ELF-1 (cell line): Measurements from ENCODE around the gene SAMD4A.

Experiments used
- DNase-seq: peaks from one replicate; pipeline ENCODE4 v3.0.0-alpha.2; 2016; ENCODE audit warnings: low read depth, low spot score

SAMD4A gene

DNA sequence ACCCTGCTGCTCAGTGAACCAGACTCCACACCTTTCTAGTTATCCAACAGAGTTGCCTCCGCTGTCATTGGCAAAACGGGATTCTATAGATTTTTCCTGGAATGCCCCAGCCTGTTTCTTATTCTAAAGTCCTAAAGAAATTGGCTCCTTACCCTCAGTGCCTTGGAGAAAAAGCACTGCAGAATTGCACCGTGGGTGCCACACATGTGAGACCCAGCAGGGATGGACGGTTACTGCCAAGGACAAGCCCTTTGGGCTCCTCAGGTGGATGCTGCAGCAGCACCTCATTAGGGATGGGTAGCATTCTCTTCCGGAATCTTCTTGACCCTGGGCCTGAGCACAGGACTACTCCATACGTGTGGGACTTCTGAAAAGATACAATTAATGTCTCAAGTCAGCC, 214.2 kb downstream of the SAMD4A start:
- no peak for DNase-seq

DNA sequence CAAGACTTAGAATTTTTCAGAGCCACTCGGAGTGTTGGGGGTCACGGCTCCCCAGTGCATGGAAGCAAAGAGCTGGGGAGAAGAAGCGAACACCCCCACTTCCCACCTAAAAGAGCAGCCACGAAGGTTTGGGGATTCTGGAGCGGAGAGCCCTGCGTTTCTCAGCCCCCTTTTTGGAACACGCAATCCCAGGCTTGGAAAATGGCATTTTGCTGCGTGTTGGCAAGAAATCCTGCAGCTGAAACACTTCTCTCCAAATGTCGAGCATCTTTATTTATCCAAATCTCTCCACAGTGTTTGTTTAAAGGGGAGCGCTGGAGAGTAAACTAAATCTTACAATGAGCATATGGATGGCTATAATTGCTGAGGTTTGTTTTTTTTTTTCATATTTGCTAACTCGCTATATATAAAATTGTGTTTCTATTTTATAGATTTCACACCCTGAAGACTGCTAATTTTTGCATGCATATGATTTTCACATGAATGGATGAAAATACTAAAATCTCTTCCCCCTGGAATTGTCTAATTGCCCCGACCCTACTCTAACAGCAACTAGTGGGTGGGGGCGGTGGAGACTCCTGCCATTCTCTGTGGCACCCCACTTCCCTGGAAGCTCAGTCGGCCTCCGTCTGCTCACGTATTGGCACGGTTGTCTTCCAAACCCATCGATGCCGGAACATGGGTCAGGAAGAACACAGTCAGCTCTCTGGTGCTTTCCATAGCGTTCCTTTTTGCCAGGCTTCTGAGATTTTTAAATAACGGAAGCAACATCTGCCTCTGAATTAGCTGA, 215.2 kb downstream of the SAMD4A start:
- no peak for DNase-seq

DNA sequence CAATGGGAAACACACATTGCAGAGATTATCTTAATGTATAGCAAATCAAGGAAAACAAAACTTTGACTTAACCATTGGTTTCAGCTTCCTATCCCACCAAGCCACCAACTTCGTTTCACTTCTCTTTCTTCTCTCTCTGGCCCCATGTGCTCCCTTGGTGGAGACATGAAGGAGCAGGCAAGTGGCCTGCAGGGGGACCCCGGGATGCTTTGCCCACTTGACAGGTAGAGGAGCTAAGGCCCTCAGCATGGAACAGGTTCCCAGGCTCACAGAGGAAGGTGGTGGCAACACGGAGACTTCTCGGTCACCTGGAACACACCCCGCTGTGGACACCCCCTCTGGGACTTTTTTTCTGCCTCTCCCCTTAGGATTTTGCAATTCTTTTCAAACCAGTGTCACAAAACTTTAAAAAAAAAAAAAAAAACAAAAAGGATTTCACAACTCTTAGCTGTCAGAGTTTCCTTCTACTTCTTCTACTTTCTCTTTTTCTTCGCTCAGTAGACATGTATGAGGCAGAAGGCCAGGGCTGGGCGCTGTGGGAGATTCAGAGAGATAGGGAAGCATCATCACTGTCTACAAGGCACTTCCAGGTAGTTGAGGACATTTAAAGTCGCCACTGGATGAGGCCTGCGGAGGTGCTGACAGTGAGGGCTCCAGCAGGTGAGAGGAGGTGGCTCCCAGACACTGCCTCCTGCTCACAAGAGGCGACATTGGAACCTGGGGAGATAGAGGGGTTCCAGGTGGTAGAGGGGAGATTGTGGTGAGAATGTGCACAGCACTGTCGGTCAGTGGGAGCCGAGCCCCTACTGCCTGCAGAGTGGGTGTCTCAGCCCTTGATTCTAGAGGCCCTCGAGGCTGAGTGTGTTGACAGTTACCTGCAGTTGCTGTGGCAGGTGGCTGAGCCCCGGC, 216.1 kb downstream of the SAMD4A start:
- DNase-seq, result peak; percentile 37

DNA sequence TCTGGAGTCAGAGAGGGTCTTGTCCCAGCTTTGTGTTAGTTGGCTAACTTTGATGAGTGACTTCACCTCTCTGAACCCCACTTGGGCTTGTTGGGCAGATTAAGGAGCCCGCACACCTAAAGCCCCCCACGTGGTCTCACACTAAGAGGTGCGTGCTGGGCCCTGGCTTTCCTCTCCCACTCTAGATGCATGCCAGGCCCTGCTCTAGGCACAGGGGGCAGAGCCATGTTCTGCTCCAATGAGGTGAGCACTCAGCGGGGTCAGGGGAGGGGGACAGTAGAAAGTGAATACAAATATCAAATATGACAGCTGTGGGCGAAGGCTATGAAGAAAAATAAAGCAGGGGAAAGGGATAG, 216.7 kb downstream of the SAMD4A start:
- no peak for DNase-seq

DNA sequence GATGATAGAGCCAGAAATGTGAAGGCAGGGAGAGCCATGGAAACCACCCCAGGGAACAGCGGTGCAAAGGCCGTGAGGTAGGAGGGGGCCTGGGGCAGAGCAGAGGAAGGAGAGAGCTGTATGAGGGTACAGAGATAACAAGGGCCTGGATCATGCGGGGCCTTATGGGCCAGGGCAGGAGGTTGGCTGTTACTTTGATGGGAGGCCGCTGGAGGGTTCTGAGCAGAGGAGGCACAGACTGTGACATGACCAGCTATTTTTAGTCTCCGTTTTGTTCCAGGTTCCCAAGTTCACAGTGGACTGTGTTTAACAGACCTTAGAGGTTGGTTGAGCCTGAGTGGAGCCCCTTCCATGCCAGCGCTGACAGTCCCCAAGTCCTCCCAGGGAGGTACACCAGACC, 217.1 kb downstream of the SAMD4A start:
- DNase-seq, result no peak

DNA sequence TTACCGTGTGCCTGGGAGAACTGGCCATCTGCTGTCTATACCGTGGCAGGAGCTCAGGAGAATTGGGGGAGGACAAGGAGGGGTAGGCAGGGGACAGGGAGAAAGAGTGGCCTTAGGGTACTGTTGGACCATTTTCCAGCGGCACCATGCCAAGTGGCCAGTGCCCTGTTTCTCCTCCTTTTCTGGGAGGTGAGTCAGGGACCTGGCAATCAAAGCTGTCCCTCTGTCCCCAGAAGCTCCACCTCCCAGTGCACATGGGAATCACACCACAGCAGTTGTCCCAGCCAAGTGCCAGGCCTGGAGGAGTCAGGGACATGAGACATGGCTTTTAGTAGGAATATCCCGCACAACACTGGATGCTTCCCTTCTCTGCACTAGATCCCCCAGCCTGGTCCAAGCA, 217.7 kb downstream of the SAMD4A start:
- DNase-seq, result no peak

DNA sequence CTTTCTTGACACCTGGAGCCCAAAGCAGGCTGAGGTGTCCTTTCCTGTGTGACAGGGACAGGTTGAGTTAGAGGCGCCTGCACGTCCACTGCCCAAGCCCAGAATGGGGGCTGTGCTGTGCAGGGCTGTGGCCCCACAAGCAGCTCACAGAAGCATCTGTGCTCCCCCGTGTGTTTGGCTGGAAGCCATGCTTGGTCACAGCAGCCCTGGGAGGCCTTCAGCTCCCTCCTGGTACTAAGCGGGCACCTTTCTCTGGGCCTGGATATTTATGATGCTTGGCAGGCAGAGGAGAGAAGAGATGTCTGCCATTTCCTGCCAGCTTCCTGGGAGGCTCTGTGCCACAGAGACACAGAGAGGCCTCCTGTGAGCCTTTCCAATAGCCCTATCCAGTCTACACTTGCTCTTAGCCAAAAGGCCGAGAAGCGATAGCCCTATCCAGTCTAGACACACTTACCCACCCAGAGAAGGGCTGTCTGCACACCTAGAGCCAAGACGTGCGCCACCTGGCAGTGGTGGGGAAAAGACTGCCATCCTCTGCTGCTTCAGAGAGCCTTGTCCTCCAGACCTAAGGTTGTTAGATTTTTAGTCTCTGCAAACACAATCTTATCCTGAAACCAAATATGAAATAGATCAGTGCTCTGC, 218.3 kb downstream of the SAMD4A start:
- no peak for DNase-seq

DNA sequence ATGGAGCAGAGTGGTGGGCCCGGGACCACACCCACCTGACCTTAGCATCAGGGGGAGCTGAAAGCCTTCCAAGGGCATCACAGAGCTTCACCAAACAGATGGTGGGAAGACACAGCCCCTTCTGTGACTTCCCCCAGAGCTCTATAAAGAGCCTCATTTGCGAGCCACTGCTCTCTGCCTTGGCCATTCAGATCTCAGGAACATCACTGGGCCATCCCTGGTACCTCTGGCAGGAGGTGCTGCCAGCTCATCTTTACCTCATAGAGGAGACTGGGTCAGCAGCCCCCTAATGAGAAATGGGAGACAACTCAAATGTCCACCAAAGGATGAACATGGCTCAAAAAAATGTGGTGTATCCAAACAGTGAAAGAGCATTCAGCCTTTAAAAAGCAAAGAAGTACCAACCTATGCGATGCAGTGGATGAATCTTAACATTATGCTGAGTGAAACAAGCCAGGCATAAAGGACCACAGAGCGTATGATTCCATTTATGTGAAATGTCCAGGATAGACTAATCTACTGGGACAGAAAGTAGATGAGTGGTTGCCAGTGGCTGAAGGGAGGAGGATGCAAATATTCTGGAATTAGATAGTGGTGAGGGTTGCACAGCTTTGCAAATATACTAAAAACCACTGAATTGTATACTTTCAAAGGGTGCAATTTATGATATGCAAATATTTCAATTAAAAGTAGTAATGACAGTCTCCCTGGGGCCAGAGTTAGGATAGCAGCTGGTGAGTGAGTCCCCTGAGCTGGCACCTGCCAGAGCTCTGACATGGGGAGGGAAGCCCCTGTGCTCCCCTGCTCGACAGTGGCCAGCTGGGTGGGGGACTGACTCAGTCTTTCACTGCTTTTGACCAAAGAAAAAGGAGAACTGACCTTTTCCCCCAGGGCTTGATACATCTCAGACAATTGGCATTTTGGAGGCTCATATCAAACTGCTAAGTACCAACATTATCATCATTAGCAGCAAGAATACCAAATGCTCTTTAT, 219.1 kb downstream of the SAMD4A start:
- DNase-seq, result no peak

DNA sequence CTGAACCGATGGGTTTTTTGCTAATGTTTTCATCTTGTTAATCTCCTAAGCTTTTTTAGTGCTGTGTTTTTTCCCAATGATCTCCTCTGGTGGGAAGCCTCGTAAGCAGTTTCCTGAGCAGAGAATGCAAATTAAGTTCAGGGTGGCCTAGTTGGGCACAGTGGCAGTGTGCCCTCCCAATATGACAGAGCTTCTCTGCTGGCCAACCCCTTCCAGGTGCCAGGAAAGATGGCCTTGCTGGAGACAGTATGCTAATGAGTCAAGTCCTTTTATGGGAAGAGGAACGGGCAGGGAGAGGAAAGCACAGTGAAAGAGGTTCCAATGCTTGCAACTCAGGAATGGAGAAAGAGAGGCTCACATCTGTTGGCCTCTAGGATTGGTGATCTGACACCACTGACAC, 219.9 kb downstream of the SAMD4A start:
- no peak for DNase-seq

DNA sequence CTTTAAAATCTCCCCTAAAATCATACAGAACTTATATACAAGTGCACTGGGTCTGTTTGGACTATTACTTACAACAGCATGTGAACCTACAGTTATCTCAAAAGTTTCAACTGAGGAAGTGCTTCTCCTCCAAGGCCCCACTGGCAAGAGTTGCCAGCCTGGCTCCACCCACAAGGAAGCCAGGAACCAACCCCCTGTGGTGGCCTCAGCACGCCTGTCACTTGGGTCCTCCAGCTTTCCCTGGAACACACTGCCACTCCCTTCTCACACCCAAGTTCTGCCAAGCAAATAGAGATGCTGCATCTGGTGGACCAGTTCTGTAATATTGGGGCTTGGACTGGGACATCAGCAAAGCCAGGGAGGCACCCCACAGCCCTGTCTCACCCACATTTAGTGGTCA, 220.3 kb downstream of the SAMD4A start:
- DNase-seq, result no peak

DNA sequence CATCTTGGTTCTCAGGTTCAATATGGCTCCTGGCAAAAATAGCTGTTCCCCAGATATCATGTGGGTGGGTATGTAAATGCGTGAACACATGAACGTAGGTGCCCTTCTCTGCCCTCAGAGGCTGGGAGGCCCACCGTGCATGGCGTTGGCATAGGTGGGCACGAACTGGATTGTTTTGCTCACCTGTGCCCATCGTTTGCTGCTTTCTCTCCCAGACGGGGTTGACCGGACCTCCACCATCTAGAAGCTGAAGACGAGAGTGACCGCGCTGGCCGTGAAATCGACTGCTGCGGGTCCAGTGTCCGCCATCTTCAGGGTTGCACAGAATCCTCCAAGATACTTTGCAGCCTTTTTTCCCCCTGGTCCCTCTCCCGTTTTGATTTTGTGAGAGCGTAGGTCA, 221.8 kb downstream of the SAMD4A start:
- DNase-seq, result no peak

DNA sequence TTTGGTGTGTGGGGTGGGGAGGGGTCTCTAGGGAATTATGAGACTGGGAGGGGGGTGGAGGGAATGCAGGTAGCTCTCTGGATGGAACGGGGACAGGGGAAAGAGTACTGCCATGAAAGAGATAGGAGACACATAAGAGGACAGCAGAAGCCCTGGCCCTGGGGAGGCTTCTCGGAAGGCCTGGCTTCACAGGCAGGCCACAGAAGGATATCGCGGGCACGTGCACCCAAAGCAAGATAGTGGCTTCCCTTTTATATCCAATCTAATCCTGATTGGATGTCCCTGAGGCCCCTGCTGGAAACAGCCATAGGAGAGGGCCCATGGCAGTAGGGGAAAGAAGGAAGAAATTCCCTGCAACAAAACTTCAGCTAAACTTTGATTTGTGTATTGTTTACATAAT, 222.2 kb downstream of the SAMD4A start:
- no peak for DNase-seq

DNA sequence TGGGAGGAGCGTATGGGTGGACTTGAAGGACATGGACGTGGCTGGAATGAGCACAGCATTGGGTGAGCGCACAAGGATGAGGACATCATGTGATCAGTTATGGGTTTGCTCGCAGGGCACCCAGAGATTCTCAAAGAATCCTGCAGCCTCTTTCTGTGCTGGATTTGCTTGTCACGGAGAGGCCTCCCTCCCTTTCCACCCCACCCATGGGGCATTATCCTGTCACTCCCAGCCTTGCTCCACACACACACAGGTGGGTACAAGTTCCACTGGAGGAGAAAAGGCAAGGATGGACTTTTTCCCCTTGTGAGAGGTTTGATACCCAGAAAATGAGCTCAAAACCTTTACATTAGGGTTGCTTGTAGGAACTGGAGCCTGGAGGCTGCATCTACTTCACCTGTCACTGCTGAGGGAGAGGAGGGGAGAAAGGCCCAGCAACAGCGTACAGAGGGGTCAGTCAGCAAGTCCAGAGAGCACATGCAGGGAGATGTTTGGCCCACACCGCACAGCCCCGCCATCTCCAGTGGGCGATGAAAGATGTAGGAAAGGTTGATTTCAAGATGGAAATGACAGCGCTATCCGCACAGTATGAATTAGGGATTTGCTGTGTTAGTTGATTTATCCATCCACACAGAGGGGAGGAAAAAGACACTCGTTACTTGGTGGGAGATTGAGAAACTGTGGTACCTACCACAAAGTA, 223.0 kb downstream of the SAMD4A start:
- no peak for DNase-seq

DNA sequence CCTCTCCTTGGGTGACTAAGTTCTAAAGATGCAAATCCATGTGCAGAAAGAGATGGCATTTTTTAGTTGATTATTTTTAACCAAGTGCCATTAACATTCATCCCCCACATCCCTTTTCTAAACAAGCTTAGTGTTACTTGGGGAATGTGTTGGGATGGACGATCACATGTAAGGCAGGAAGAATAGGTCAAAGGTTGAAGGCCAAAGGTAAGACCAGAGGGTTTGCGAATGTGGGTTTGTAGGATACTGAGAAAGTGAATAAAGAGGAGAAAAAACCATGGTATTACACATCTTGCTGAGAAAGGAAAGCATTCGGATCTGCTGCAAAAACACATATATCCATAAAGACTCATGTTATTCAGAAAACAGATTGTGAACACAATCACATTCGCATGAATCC, 224.1 kb downstream of the SAMD4A start:
- no peak for DNase-seq

DNA sequence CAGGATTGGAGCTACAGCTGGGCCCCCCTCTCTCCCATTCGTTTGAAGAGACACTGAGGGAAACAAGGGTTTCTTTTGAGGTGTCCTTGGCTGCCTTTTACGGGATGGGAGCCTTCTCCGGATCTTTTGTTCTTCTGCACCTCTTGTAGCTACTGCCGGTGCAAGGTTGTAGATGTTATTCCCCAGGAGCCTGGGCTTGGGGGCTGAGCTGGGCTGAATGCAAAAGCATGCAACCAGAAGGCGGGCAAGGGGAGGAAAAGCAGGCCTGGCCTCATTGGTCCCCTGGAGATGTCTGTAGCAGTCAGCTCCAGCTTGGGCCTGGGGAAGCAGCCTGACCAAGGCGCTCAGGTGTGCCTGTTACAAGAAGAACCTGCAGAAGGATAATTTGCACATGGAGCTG, 225.4 kb downstream of the SAMD4A start:
- peak; percentile 22 for DNase-seq

DNA sequence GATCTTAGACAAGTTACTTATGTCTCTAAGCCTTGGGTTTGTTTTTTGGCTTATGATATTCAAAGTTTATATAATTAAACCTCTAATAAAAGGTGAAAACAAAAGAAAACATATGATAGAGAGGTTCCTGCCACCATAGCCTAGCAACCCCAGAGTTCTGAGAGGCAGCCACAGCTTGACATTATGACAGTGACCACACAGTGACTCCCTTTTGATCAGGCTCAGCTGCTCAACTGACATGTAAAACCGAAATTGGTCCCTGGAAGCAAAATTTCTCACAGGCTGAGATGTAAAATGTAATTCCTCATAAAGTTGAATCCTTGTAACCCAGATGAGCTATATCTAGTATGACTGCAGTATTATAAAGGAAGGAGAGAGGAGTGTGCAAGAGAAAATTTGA, 227.2 kb downstream of the SAMD4A start:
- no peak for DNase-seq

DNA sequence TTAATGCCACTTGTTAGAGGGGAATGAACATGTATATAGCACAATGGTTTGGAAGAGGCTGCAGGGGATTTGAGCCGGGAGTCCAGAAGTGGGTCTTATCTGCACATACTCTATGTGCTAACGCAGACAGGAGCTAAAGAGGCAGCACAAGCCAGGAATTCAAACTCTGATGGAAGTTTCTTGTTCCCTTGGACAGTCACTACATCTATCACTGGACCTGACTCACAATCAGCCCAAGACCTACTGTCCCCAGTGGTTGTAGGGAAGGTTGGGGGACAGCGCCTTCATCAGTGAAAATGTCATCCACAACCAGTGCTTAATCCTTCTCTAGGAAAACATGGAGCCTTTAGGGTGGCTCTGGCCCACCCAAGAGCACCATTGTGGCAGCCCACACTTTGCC, 227.9 kb downstream of the SAMD4A start:
- DNase-seq, result no peak

DNA sequence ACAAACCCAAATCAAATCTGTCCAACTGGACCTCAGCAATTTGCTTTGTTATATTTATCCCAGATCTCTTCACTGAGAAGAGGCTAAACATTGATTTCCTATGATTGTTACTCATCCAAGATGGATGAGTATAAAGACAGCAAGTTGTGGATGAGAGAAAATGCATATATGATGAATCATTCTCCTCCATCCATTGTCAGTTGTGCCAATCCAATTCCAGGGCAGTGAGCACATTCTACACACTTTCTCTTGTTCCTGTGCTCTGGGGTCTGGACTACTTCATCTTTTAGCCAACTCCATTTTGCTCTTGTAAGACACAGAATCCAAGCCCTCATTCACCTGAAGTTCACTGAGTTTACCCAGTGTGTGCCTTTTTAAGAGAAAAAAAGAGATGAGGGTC, 230.0 kb downstream of the SAMD4A start:
- no peak for DNase-seq

DNA sequence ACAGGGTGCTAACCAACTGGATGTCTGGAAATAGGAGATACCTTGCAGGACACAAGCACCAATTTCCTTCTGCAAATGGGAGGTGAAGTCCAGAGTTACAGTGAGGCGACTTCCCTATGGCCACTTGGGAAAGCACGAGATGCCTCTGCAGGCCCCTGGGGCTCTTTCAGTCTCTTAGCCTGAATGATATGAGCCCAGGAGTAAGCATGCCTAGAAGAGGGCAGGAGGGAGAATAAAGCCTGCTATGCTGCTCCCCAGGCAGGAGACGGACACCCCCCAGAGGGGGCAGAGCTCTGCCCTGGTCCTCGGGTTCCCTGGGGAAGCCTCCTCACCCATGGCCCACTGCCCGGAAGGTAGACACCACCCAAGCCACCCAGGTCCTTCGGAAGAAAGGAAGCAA, 230.6 kb downstream of the SAMD4A start:
- DNase-seq, result no peak

DNA sequence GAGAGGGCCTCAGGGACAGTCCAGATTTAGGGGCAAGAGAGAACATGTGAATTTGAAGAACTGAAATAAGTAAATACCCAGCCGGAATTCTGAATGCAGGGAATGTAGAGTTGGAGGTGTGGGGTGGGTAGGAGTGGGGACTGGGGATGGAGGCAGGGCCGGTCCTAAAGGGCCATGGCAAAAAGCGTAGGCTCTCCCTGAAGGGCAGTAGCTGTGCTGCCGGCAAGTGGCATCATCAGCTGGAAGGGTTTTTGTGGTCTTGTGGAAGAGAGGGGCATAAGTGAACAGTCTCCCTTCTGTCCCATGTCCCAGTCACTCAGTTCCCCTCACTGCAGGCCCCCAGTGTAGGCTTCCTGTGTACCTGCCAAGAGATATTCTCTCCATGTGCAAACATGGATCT, 231.1 kb downstream of the SAMD4A start:
- DNase-seq, result no peak
